Measurements from ENCODE around the gene PCDHGA1. TPM values are rescaled to one million over a fixed set of nuclear protein-coding genes. Genes with fewer than 3 reads are reported as not detected.

PCDHGA1 gene
- total RNA-seq, 1 donor from 2014 or later = 0.13 TPM

- H3K27me3 Mint-ChIP-seq (ENCODE audit: unreplicated experiment) = no peaks in the 10 kb centered on the region
- no peaks in the 10 kb centered on the region for H3K9me3 Mint-ChIP-seq (ENCODE audit: unreplicated experiment)
- no peak for DNase-seq (ENCODE audit: extremely low spot score, unreplicated experiment)
- peaks cover 27% of the 10 kb centered on the region for H3K36me3 Mint-ChIP-seq (ENCODE audit: unreplicated experiment)
- H3K4me1 Mint-ChIP-seq (ENCODE audit: unreplicated experiment) = peaks cover 55% of the 10 kb centered on the region
- TF ChIP-seq CTCF (IDR thresholded peaks at IDR 0.05) = no peak
- H3K27ac Mint-ChIP-seq (ENCODE audit: unreplicated experiment) = no peak overlapping the region
- H3K4me3 Mint-ChIP-seq (ENCODE audit: unreplicated experiment) = peak overlapping the region; percentile 97
Measured at GRCh38 chr5:141478321-141478945, 148.1 kb downstream of the PCDHGA1 start.

GRCh38 chr5:141479776-141480175 lies 149.5 kb downstream of the PCDHGA1 start:
- Mint-ChIP-seq H3K4me3 (ENCODE audit: unreplicated experiment) (no peak overlapping the region), H3K9me3 (ENCODE audit: unreplicated experiment) (no peaks in the 10 kb centered on the region), H3K4me1 (ENCODE audit: unreplicated experiment) (peaks cover 65% of the 10 kb centered on the region), H3K36me3 (ENCODE audit: unreplicated experiment) (peaks cover 27% of the 10 kb centered on the region), H3K27ac (ENCODE audit: unreplicated experiment) (no peak overlapping the region), H3K27me3 (ENCODE audit: unreplicated experiment) (no peaks in the 10 kb centered on the region)
- DNase-seq (ENCODE audit: extremely low spot score, unreplicated experiment) = no peak
- TF ChIP-seq CTCF (IDR thresholded peaks at IDR 0.05) = no peak

DNA sequence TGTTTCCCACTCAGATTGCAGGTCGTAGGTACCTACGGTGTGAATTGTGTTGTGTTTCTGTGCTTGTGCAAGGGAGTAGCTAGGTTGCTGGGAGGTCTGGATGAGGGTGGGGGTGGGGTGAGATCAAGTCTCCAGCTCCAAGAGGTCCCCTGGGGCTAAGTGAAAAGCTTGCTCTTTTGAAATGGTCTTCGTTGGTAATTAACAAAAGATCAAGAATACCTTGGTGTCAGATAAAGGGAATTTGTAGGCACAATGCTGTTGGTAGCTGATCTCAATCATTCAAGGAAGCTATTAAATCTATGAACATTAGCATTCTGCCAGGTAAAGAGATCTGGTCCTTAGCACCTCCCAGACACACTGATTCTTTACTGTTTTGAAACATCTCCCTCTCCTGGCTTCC lies 153.6 kb downstream of the PCDHGA1 start:
- peaks cover 36% of the 10 kb centered on the region for H3K4me1 Mint-ChIP-seq (ENCODE audit: unreplicated experiment)

DNA sequence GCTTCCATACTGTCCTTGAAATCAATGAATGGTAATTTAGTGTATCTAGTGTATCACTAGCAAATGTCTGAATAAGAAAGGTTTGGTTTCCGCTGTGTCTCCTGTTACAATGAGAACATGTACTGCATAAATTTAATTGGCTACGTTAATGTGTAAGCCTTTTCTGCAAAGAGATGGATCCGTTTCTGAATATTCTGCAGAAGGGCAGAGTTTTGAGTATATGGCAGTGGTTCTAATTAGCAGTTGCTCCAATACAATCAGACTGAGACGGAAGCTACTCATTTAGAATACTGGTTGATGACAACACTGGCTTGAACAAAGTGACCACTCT lies 154.0 kb downstream of the PCDHGA1 start:
- H3K9me3 Mint-ChIP-seq (ENCODE audit: unreplicated experiment) = no peaks in the 10 kb centered on the region
- peaks cover 39% of the 10 kb centered on the region for H3K4me1 Mint-ChIP-seq (ENCODE audit: unreplicated experiment)
- peak overlapping the region; percentile 72 for H3K4me3 Mint-ChIP-seq (ENCODE audit: unreplicated experiment)
- no peaks in the 10 kb centered on the region for H3K27me3 Mint-ChIP-seq (ENCODE audit: unreplicated experiment)
- H3K36me3 Mint-ChIP-seq (ENCODE audit: unreplicated experiment) = peaks cover 25% of the 10 kb centered on the region
- peak overlapping the region; percentile 6 for H3K27ac Mint-ChIP-seq (ENCODE audit: unreplicated experiment)
- DNase-seq (ENCODE audit: extremely low spot score, unreplicated experiment) = no peak
- no peak for TF ChIP-seq CTCF (IDR thresholded peaks at IDR 0.05)

More for the DNA sequence above, 153.6 kb downstream of the PCDHGA1 start:
- no peak for DNase-seq (ENCODE audit: extremely low spot score, unreplicated experiment)
- peak overlapping the region; percentile 6 for H3K27ac Mint-ChIP-seq (ENCODE audit: unreplicated experiment)
- H3K27me3 Mint-ChIP-seq (ENCODE audit: unreplicated experiment) = no peaks in the 10 kb centered on the region
- peak overlapping the region; percentile 72 for H3K4me3 Mint-ChIP-seq (ENCODE audit: unreplicated experiment)
- peaks cover 22% of the 10 kb centered on the region for H3K36me3 Mint-ChIP-seq (ENCODE audit: unreplicated experiment)
- no peak for TF ChIP-seq CTCF (IDR thresholded peaks at IDR 0.05)
- H3K9me3 Mint-ChIP-seq (ENCODE audit: unreplicated experiment) = no peaks in the 10 kb centered on the region

DNA sequence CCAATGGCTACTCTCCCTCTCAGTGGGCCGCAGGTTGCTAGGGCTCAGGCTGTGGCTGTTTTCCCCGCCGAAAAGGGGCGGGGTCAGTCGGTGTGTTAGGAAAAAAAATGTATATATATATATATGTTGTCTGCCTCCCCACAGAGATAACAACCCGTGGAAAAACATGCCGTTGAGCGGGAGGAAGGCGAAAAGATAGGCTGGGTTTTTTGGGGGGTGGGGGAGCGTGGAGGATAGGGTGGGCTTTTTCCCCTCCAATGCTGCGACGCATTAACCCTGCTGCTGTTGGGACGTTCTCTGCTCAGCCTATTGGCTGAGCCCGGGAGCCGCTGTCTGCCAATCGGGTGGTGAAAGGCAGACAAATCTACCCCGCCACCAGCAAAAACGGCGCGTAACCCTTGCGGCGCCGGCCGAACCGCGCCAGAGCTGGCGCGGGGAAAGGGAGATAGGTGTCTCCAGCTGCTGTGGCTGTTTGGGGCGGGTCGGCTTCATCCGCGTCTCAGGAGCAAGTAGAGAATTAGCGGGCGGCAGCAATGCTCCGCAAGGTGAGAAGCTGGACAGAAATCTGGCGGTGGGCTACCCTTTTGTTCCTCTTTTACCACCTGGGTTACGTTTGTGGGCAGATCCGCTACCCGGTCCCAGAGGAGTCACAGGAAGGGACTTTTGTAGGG lies 154.5 kb downstream of the PCDHGA1 start, which contains the start of gene PCDHGC4:
Gene PCDHGC4 (plus strand): TSS at position 390 of the 671 bp plus-strand sequence. CDS start 144 bp downstream, at position 534.
- Mint-ChIP-seq H3K27me3 (ENCODE audit: unreplicated experiment) (no peaks in the 10 kb centered on the region), H3K9me3 (ENCODE audit: unreplicated experiment) (no peaks in the 10 kb centered on the region), H3K4me1 (ENCODE audit: unreplicated experiment) (peaks cover 37% of the 10 kb centered on the region), H3K4me3 (ENCODE audit: unreplicated experiment) (peak within 1 kb of the TSS; percentile 72), H3K36me3 (ENCODE audit: unreplicated experiment) (peaks cover 29% of the 10 kb centered on the region), H3K27ac (ENCODE audit: unreplicated experiment) (peak within 1 kb of the TSS; percentile 6)
- DNase-seq (ENCODE audit: extremely low spot score, unreplicated experiment) = no peak
- TF ChIP-seq CTCF (IDR thresholded peaks at IDR 0.05) = no peak

Measured in osteocyte (in vitro differentiated cells).